Measurements from ENCODE around the gene FABP3.

DNA sequence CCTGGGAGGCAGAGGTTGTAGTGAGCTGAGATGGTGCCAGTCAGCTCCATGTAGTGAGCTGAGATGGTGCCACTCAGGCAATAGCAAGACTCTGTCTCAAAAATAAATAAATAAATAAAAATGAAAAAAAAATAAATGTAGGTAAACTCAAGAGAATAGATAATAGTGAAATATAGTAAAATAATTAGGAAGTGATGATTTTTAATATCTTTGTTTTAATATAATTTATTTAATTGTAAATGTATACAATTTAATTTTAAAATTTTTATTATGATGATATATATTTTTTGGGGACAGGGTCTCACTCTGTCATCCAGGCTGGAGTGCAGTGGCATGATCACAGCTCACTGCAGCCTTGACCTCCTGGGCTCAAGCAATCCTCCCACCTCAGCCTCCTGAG is 20.6 kb upstream of the FABP3 start:
- TF ChIP-seq, protein P1, sequence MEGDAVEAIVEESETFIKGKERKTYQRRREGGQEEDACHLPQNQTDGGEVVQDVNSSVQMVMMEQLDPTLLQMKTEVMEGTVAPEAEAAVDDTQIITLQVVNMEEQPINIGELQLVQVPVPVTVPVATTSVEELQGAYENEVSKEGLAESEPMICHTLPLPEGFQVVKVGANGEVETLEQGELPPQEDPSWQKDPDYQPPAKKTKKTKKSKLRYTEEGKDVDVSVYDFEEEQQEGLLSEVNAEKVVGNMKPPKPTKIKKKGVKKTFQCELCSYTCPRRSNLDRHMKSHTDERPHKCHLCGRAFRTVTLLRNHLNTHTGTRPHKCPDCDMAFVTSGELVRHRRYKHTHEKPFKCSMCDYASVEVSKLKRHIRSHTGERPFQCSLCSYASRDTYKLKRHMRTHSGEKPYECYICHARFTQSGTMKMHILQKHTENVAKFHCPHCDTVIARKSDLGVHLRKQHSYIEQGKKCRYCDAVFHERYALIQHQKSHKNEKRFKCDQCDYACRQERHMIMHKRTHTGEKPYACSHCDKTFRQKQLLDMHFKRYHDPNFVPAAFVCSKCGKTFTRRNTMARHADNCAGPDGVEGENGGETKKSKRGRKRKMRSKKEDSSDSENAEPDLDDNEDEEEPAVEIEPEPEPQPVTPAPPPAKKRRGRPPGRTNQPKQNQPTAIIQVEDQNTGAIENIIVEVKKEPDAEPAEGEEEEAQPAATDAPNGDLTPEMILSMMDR (IDR thresholded peaks at IDR 0.05; ENCODE audit: poor library complexity, severe bottlenecking): no peak
- TF ChIP-seq POLR2AphosphoS5 (IDR thresholded peaks at IDR 0.05) (no peak), SMC3 (conservative IDR thresholded peaks at IDR 0.05; ENCODE audit: poor library complexity) (no peak)
